ENCODE results near the gene MAGOH.

DNA sequence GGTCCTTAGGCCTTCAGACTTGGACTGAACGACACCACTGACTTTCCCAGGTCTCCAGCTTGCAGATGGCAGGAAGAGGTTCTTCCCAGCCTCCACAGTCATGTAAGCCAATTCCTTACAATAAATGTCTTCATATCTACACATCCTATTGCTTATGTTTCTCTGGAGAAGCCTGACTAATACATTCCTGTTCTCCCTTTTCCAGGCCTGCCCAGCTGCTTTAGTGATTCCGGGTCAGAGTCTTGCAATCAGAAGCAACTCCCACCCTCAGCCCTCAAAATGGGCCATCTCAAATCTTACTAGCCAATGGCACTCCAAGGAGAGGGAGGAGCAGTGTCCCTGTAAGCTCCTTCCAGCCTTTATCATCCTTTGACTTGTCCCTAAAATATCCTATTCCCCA is 58.1 kb downstream of the MAGOH start:
- TF ChIP-seq POLR2AphosphoS5 (IDR thresholded peaks at IDR 0.05) (no peak), POLR2A (IDR thresholded peaks at IDR 0.05) (no peak)
- TF ChIP-seq, protein P1, sequence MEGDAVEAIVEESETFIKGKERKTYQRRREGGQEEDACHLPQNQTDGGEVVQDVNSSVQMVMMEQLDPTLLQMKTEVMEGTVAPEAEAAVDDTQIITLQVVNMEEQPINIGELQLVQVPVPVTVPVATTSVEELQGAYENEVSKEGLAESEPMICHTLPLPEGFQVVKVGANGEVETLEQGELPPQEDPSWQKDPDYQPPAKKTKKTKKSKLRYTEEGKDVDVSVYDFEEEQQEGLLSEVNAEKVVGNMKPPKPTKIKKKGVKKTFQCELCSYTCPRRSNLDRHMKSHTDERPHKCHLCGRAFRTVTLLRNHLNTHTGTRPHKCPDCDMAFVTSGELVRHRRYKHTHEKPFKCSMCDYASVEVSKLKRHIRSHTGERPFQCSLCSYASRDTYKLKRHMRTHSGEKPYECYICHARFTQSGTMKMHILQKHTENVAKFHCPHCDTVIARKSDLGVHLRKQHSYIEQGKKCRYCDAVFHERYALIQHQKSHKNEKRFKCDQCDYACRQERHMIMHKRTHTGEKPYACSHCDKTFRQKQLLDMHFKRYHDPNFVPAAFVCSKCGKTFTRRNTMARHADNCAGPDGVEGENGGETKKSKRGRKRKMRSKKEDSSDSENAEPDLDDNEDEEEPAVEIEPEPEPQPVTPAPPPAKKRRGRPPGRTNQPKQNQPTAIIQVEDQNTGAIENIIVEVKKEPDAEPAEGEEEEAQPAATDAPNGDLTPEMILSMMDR (IDR thresholded peaks at IDR 0.05 in 8 of 11, conservative IDR thresholded peaks at IDR 0.05 in 3 of 11) = no peak

Measured in spleen (tissue), 7 donors.